ENCODE results near the gene ZBTB40. TPM values are rescaled to one million over a fixed set of nuclear protein-coding genes. Genes with fewer than 3 reads are reported as not detected.

Gene ZBTB40
- total and polyA plus RNA-seq, 10 donors, result 4.4 to 40.2 (median 30.2) TPM

DNA sequence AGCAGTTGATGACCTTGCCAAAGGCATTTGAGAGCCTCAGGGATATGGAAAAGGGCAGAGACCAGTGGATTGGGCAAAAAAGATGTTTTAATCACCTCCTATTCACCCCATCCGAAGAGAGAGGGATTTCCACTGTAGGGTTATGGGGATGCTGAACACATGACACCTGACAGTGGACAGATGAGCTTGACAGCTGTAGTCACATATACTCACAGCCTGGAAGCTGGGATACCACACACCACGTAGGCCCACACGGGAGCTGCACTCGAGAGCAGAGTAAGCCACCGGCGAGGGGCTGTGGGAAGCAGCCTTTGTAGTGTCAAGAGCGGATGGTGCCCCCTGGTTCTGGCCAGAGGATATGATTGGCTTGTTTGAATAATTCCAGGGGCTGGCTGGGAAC lies 20.0 kb downstream of the ZBTB40 start:
- 94 to 97% (median 95%) methylated on average over 6 to 7 of the region's 7 CpGs for WGBS, 5 donors
- Histone ChIP-seq H3K36me3 (peaks cover 0 to 20% (median 0%) of the 10 kb centered on the region in 6 donors), H3K27ac (no peak overlapping the region), H3K27me3 (replicated peaks in 1 of 7) (no peaks in the 10 kb centered on the region), H3K4me3 (no peak overlapping the region), H3K4me1 (peaks cover 0 to 58% (median 20%) of the 10 kb centered on the region in 6 donors), H3K9me3 (no peaks in the 10 kb centered on the region)
- DNase-seq, result no peak
- TF ChIP-seq POLR2A (IDR thresholded peaks at IDR 0.05) (no peak), POLR2AphosphoS5 (IDR thresholded peaks at IDR 0.05) (no peak), CTCF (IDR thresholded peaks at IDR 0.05 in 8 of 11, conservative IDR thresholded peaks at IDR 0.05 in 3 of 11) (no peak)
- intact Hi-C loops (cut with DNase I; ENCODE audit: low total_unique reads), result no loop called here

DNA sequence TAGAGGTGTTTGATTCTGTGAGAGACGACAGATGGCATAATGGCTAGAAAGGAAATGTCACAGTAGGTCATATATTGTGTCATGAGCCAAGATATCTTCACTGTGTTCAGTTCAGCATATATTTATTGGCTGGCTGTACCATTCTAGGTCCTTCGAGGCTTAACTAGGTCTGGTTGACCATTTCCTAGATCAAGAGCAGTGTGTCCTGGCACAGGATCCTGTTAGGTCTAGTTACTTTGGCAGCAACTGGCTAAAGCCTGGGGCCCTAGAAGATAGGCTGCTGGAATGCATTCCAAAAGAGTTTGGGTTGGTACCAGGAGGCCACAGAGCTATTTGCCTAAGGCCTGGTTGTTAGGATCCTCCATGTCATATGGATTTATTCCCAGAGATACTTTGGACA lies 20.9 kb downstream of the ZBTB40 start:
- H3K4me1 ChIP-seq, result peaks cover 0 to 53% (median 15%) of the 10 kb centered on the region in 6 donors
- WGBS, 5 donors, result 78 to 89% (median 86%) methylated on average over 2 of the region's 2 CpGs

DNA sequence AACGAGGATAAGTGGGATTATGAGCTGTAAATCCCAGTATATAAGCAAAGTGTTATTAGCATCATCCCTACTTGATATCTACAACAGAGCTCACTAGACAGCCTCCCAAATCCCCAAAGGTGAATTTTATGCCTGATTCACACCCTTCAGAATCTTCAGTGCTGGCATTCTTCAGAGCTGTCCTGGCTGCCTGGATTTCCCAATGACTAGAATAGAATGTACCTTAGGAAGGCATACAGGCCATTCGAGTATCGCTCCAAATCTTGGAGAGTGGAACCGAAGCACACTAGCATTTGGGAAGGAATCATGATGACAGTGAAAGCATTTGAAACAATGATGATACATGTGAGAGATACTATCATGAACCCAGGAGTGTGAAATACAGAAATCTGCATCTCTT lies 22.3 kb downstream of the ZBTB40 start:
- Histone ChIP-seq H3K27ac (no peak overlapping the region), H3K4me1 (peaks cover 0 to 40% (median 8%) of the 10 kb centered on the region in 6 donors), H3K4me3 (no peak overlapping the region), H3K27me3 (replicated peaks in 1 of 7) (no peaks in the 10 kb centered on the region), H3K9me3 (peaks cover 0 to 7% (median 1%) of the 10 kb centered on the region in 8 donors), H3K36me3 (peaks cover 0 to 20% (median 0%) of the 10 kb centered on the region in 6 donors)
- intact Hi-C loops (cut with DNase I; ENCODE audit: low total_unique reads), result no loop called here
- TF ChIP-seq POLR2A (IDR thresholded peaks at IDR 0.05), result no peak
- 89 to 97% (median 96%) methylated on average over 4 of the region's 4 CpGs for WGBS, 5 donors
- no peak for DNase-seq

More for the DNA sequence above, 20.9 kb downstream of the ZBTB40 start:
- Histone ChIP-seq H3K4me3 (no peak overlapping the region), H3K9me3 (no peaks in the 10 kb centered on the region), H3K27me3 (replicated peaks in 1 of 7) (no peaks in the 10 kb centered on the region), H3K27ac (no peak overlapping the region), H3K36me3 (peaks cover 0 to 20% (median 0%) of the 10 kb centered on the region in 6 donors)
- no peak for DNase-seq
- intact Hi-C loops (cut with DNase I; ENCODE audit: low total_unique reads), result no loop called here
- TF ChIP-seq CTCF (IDR thresholded peaks at IDR 0.05 in 8 of 11, conservative IDR thresholded peaks at IDR 0.05 in 3 of 11) (no peak), POLR2A (IDR thresholded peaks at IDR 0.05) (no peak), POLR2AphosphoS5 (IDR thresholded peaks at IDR 0.05) (no peak)

- DNase-seq, result no peak
- intact Hi-C loops (cut with DNase I; ENCODE audit: low total_unique reads), result no loop called here
- H3K27ac ChIP-seq, result no peak overlapping the region
- H3K36me3 ChIP-seq, result peaks cover 0 to 20% (median 0%) of the 10 kb centered on the region in 6 donors
- peaks cover 0 to 13% (median 4%) of the 10 kb centered on the region in 6 donors for H3K4me1 ChIP-seq
- TF ChIP-seq POLR2A (IDR thresholded peaks at IDR 0.05) (no peak), CTCF (IDR thresholded peaks at IDR 0.05 in 8 of 11, conservative IDR thresholded peaks at IDR 0.05 in 3 of 11) (no peak), POLR2AphosphoS5 (IDR thresholded peaks at IDR 0.05) (no peak)
- 87 to 95% (median 94%) methylated on average over 5 of the region's 5 CpGs for WGBS, 5 donors
- H3K4me3 ChIP-seq, result no peak overlapping the region
- H3K27me3 ChIP-seq (replicated peaks in 1 of 7), result no peaks in the 10 kb centered on the region
- peaks cover 0 to 13% (median 6%) of the 10 kb centered on the region in 8 donors for H3K9me3 ChIP-seq
These were observed 24.9 kb downstream of the ZBTB40 start for GRCh38 chr1:22476566-22476965.

Data from spleen (tissue), 11 donors.